HCT116 (cell line): ENCODE measurements around the gene ZBTB2.

Source experiments
- CTCF ChIP-seq, 3 experiments: fragments of 200-600 bp in 1 of 3; sonication (generic) in 1 of 3; IDR thresholded peaks in 2 of 3; conservative IDR thresholded peaks in 1 of 3; 2 replicates each; pipeline ENCODE4 v1.5.1; 2012 to 2017; ENCODE audit warnings: low read depth in 2 of 3, low read length in 2 of 3, antibody characterized with exemption in 1 of 3, borderline replicate concordance in 1 of 3, control low read depth in 1 of 3, mild to moderate bottlenecking in 1 of 3, mixed read lengths in 1 of 3, mixed run types in 1 of 3, moderate library complexity in 1 of 3; ENCODE audit not compliant: insufficient read depth in 1 of 3
- EZH2phosphoT487 ChIP-seq: fragments of 200-600 bp; IDR thresholded peaks from 2 replicates; pipeline ENCODE4 v1.6.1; 2018; ENCODE audit warnings: antibody characterized with exemption, borderline replicate concordance
- POLR2AphosphoS5 ChIP-seq: IDR thresholded peaks from 2 replicates; pipeline ENCODE4 v1.6.1; 2011; ENCODE audit warnings: mild to moderate bottlenecking, low read depth, low read length, moderate library complexity
- SRF ChIP-seq: IDR thresholded peaks from 2 replicates; pipeline ENCODE4 v1.6.1; 2012; ENCODE audit warnings: low read depth
- ZNF274 ChIP-seq: fragments of 200-500 bp; sonication (Bioruptor generic); IDR thresholded peaks from 2 replicates; pipeline ENCODE4 v1.6.1; 2014; ENCODE audit warnings: mild to moderate bottlenecking, low read depth, low read length, inconsistent platforms

GRCh38 chr6:151413372-151414145, 22.2 kb upstream of the ZBTB2 start:
- no peak for TF ChIP-seq POLR2AphosphoS5
- TF ChIP-seq CTCF (IDR thresholded peaks at IDR 0.05 in 2 of 3, conservative IDR thresholded peaks at IDR 0.05 in 1 of 3; ENCODE audit: borderline replicate concordance in 1 of 3, insufficient read depth in 1 of 3, low read depth in 2 of 3, low read length in 2 of 3): no peak
- TF ChIP-seq EZH2phosphoT487: no peak
- no peak for TF ChIP-seq ZNF274
- no peak for TF ChIP-seq SRF
